Measurements from ENCODE around the gene SOX13.

SOX13 gene

DNA sequence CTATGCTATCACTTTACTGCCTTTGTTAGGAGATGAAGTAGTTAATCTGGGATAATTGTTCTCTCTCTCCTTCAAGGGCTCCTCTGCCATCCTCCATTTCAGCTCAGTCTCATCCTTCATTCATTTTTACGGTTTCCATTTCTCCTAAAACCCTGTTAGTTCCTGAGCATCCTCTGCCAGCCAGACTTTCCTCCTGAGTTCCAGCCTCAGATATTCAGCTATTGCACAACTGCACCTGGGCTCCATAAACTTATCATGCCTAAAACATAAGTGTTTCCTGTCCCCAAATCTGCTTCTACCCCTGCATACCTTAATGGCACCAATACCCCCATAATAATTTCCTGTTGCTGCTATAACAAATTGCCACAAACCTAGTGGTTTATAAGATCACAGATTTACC lies 39.6 kb upstream of the SOX13 start:
- Histone ChIP-seq H3K36me3 (ENCODE audit: insufficient read depth, insufficient read length, low read length) (no peaks in the 10 kb centered on the region), H3K27me3 (ENCODE audit: insufficient read depth, insufficient read length) (no peaks in the 10 kb centered on the region), H3K4me1 (ENCODE audit: insufficient read depth, insufficient read length) (peaks cover 24% of the 10 kb centered on the region), H3K4me3 (ENCODE audit: insufficient read length, low read depth) (no peak overlapping the region), H3K9ac (ENCODE audit: insufficient read length, low read depth) (no peak overlapping the region), H3K9me3 (ENCODE audit: insufficient read depth, low read length) (no peaks in the 10 kb centered on the region)
- DNase-seq (ENCODE audit: low read depth, low spot score) = no peak
- no peak for TF ChIP-seq ZNF274 (IDR thresholded peaks at IDR 0.05; ENCODE audit: low read depth, low read length)
- TF ChIP-seq YY1 (IDR thresholded peaks at IDR 0.05; ENCODE audit: insufficient read depth, insufficient read length) = no peak
- no peak for TF ChIP-seq SUZ12 (IDR thresholded peaks at IDR 0.05; ENCODE audit: extremely low read depth, insufficient read depth, insufficient read length)

- Histone ChIP-seq H3K27me3 (ENCODE audit: insufficient read depth, insufficient read length) (no peaks in the 10 kb centered on the region), H3K9me3 (ENCODE audit: insufficient read depth, low read length) (no peaks in the 10 kb centered on the region), H3K36me3 (ENCODE audit: insufficient read depth, insufficient read length, low read length) (no peaks in the 10 kb centered on the region), H3K9ac (ENCODE audit: insufficient read length, low read depth) (no peak overlapping the region), H3K4me3 (ENCODE audit: insufficient read length, low read depth) (no peak overlapping the region), H3K4me1 (ENCODE audit: insufficient read depth, insufficient read length) (peaks cover 12% of the 10 kb centered on the region)
- no peak for DNase-seq (ENCODE audit: low read depth, low spot score)
- no peak for TF ChIP-seq ZNF274 (IDR thresholded peaks at IDR 0.05; ENCODE audit: low read depth, low read length)
- TF ChIP-seq SUZ12 (IDR thresholded peaks at IDR 0.05; ENCODE audit: extremely low read depth, insufficient read depth, insufficient read length) = no peak
- TF ChIP-seq YY1 (IDR thresholded peaks at IDR 0.05; ENCODE audit: insufficient read depth, insufficient read length) = no peak
Measured at GRCh38 chr1:204036882-204037655, 35.8 kb upstream of the SOX13 start.

DNA sequence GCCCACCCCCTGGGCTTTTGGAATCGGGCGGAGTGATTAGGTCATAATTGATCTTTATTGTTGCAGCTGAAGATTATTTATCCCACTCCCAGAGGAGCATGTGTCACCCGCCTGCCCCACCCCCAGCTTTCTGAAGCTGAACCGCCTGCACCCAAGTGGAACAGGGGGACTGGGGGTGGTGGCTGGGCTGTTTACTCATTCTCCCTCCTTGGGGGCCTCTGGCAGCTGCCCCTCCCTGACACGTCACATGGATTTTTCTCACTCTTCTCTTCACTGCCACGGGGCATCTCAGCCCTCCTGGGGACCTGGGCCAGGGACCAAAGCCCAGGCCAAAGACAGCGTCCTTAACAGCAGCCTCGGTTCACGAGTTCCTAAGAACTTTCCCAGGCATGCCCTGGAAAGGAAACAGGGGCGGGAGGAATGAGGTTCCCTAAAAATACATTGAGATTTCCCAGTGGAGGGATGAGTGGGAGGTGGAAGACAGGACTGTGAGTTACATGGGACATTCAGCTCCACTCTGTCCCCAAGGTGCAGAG lies 31.6 kb upstream of the SOX13 start:
- Histone ChIP-seq H3K4me3 (ENCODE audit: insufficient read length, low read depth) (no peak overlapping the region), H3K4me1 (ENCODE audit: insufficient read depth, insufficient read length) (peaks cover 13% of the 10 kb centered on the region), H3K27me3 (ENCODE audit: insufficient read depth, insufficient read length) (no peaks in the 10 kb centered on the region), H3K36me3 (ENCODE audit: insufficient read depth, insufficient read length, low read length) (no peaks in the 10 kb centered on the region), H3K9ac (ENCODE audit: insufficient read length, low read depth) (no peak overlapping the region), H3K9me3 (ENCODE audit: insufficient read depth, low read length) (no peaks in the 10 kb centered on the region)
- TF ChIP-seq ZNF274 (IDR thresholded peaks at IDR 0.05; ENCODE audit: low read depth, low read length) (no peak), SUZ12 (IDR thresholded peaks at IDR 0.05; ENCODE audit: extremely low read depth, insufficient read depth, insufficient read length) (no peak), YY1 (IDR thresholded peaks at IDR 0.05; ENCODE audit: insufficient read depth, insufficient read length) (no peak)
- no peak for DNase-seq (ENCODE audit: low read depth, low spot score)

GRCh38 chr1:204041803-204042505 lies 31.0 kb upstream of the SOX13 start:
- TF ChIP-seq YY1 (IDR thresholded peaks at IDR 0.05; ENCODE audit: insufficient read depth, insufficient read length) (no peak), ZNF274 (IDR thresholded peaks at IDR 0.05; ENCODE audit: low read depth, low read length) (no peak), SUZ12 (IDR thresholded peaks at IDR 0.05; ENCODE audit: extremely low read depth, insufficient read depth, insufficient read length) (no peak)
- no peaks in the 10 kb centered on the region for H3K27me3 ChIP-seq (ENCODE audit: insufficient read depth, insufficient read length)
- H3K9me3 ChIP-seq (ENCODE audit: insufficient read depth, low read length) = no peaks in the 10 kb centered on the region
- no peak overlapping the region for H3K4me3 ChIP-seq (ENCODE audit: insufficient read length, low read depth)
- H3K36me3 ChIP-seq (ENCODE audit: insufficient read depth, insufficient read length, low read length) = no peaks in the 10 kb centered on the region
- DNase-seq (ENCODE audit: low read depth, low spot score) = no peak
- H3K4me1 ChIP-seq (ENCODE audit: insufficient read depth, insufficient read length) = peaks cover 16% of the 10 kb centered on the region
- no peak overlapping the region for H3K9ac ChIP-seq (ENCODE audit: insufficient read length, low read depth)

- Histone ChIP-seq H3K36me3 (ENCODE audit: insufficient read depth, insufficient read length, low read length) (no peaks in the 10 kb centered on the region), H3K4me3 (ENCODE audit: insufficient read length, low read depth) (no peak overlapping the region), H3K9me3 (ENCODE audit: insufficient read depth, low read length) (no peaks in the 10 kb centered on the region), H3K4me1 (ENCODE audit: insufficient read depth, insufficient read length) (peaks cover 12% of the 10 kb centered on the region), H3K27me3 (ENCODE audit: insufficient read depth, insufficient read length) (no peaks in the 10 kb centered on the region), H3K9ac (ENCODE audit: insufficient read length, low read depth) (no peak overlapping the region)
- TF ChIP-seq YY1 (IDR thresholded peaks at IDR 0.05; ENCODE audit: insufficient read depth, insufficient read length) (no peak), ZNF274 (IDR thresholded peaks at IDR 0.05; ENCODE audit: low read depth, low read length) (no peak), SUZ12 (IDR thresholded peaks at IDR 0.05; ENCODE audit: extremely low read depth, insufficient read depth, insufficient read length) (no peak)
- no peak for DNase-seq (ENCODE audit: low read depth, low spot score)
Measured at GRCh38 chr1:204042516-204042915, 30.4 kb upstream of the SOX13 start.

DNA sequence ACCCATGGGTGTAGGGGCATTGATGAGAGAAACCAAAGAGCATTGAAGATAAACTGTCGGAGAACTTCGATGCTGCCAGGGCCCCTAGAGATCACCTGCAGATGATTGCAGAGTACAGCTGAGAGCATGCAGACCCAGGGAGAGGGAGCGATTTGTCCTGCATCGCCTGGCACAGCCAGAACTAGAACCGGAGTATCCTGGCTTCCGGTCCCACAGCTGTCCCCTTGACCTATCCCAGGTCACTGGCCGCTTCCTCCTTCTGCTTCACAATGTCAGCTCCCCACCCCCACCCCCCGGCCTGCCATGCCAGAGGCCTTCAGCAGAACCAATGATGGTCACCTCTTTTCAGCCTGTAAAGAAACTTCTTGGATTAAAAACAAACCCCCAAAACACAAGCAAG lies 29.2 kb upstream of the SOX13 start:
- Histone ChIP-seq H3K4me1 (ENCODE audit: insufficient read depth, insufficient read length) (peaks cover 12% of the 10 kb centered on the region), H3K36me3 (ENCODE audit: insufficient read depth, insufficient read length, low read length) (no peaks in the 10 kb centered on the region), H3K9ac (ENCODE audit: insufficient read length, low read depth) (no peak overlapping the region), H3K4me3 (ENCODE audit: insufficient read length, low read depth) (no peak overlapping the region), H3K27me3 (ENCODE audit: insufficient read depth, insufficient read length) (no peaks in the 10 kb centered on the region), H3K9me3 (ENCODE audit: insufficient read depth, low read length) (no peaks in the 10 kb centered on the region)
- no peak for TF ChIP-seq ZNF274 (IDR thresholded peaks at IDR 0.05; ENCODE audit: low read depth, low read length)
- no peak for TF ChIP-seq SUZ12 (IDR thresholded peaks at IDR 0.05; ENCODE audit: extremely low read depth, insufficient read depth, insufficient read length)
- no peak for TF ChIP-seq YY1 (IDR thresholded peaks at IDR 0.05; ENCODE audit: insufficient read depth, insufficient read length)
- no peak for DNase-seq (ENCODE audit: low read depth, low spot score)

- Histone ChIP-seq H3K36me3 (ENCODE audit: insufficient read depth, insufficient read length, low read length) (no peaks in the 10 kb centered on the region), H3K27me3 (ENCODE audit: insufficient read depth, insufficient read length) (no peaks in the 10 kb centered on the region), H3K4me1 (ENCODE audit: insufficient read depth, insufficient read length) (peaks cover 12% of the 10 kb centered on the region), H3K9me3 (ENCODE audit: insufficient read depth, low read length) (no peaks in the 10 kb centered on the region), H3K9ac (ENCODE audit: insufficient read length, low read depth) (no peak overlapping the region), H3K4me3 (ENCODE audit: insufficient read length, low read depth) (no peak overlapping the region)
- DNase-seq (ENCODE audit: low read depth, low spot score) = no peak
- TF ChIP-seq YY1 (IDR thresholded peaks at IDR 0.05; ENCODE audit: insufficient read depth, insufficient read length) = no peak
- no peak for TF ChIP-seq SUZ12 (IDR thresholded peaks at IDR 0.05; ENCODE audit: extremely low read depth, insufficient read depth, insufficient read length)
- TF ChIP-seq ZNF274 (IDR thresholded peaks at IDR 0.05; ENCODE audit: low read depth, low read length) = no peak
Measured at GRCh38 chr1:204044448-204044847, 28.5 kb upstream of the SOX13 start.
